Dermis microvascular lymphatic vessel endothelial cell (primary cell): ENCODE results near the gene STARD6. TPM values are rescaled to one million over a fixed set of nuclear protein-coding genes. Genes with fewer than 3 reads are reported as not detected.
"Not testable (repeated sequence)": the region's sequence is repeated elsewhere in the genome, so short reads cannot be mapped to it uniquely, and the experiment has no call there.

Source experiments
- DNase-seq, 2 donors: peaks; one replicate each; pipeline versions ENCODE4 v3.0.0 to v3.0.0-alpha.2; 2010; ENCODE audit warnings: low read depth in 2 of 2
- total RNA-seq: library from RNA; depleted of rRNA; stranded (reverse); fragments of >200 nt; gene quantifications from 2 replicates; pipeline ENCODE4 v1.2.1, GENCODE V29; 2014

STARD6 gene
- 0.13 and 0.26 TPM in 2 replicates for total RNA-seq

- DNase-seq = peak; percentile 74 to 91
Observed at GRCh38 chr18:54357660-54358494, at the start of gene STARD6, which contains the start of gene C18orf54. Gene STARD6 (minus strand): TSS chr18:54357858. CDS start chr18:54354573, 3,285 bp downstream. Gene C18orf54 (plus strand): TSS chr18:54357906. CDS start chr18:54360573, 2,667 bp downstream.

- DNase-seq = no peak
Observed at GRCh38 chr18:54405290-54405689, 47.6 kb upstream of the STARD6 start.

- DNase-seq = no peak
Observed at GRCh38 chr18:54396760-54397159, 39.1 kb upstream of the STARD6 start.

- no peak for DNase-seq
Observed at GRCh38 chr18:54393648-54394294, 36.1 kb upstream of the STARD6 start.

GRCh38 chr18:54392543-54393023, 34.9 kb upstream of the STARD6 start:
- peak; percentile 55 to 72 for DNase-seq

- peak in 1 of 2 donors; percentile 1 for DNase-seq
Observed at GRCh38 chr18:54390838-54391237, 33.2 kb upstream of the STARD6 start.

GRCh38 chr18:54389143-54389505, 31.5 kb upstream of the STARD6 start:
- no peak for DNase-seq

GRCh38 chr18:54388203-54389142, 30.8 kb upstream of the STARD6 start:
- peak; percentile 86 to 91 for DNase-seq

- no peak for DNase-seq
Observed at GRCh38 chr18:54387631-54388030, 30.0 kb upstream of the STARD6 start.

GRCh38 chr18:54386800-54387495, 29.3 kb upstream of the STARD6 start:
- DNase-seq = not testable (repeated sequence)

GRCh38 chr18:54386043-54386442, 28.4 kb upstream of the STARD6 start:
- no peak for DNase-seq

- no peak for DNase-seq
Observed at GRCh38 chr18:54382733-54383252, 25.1 kb upstream of the STARD6 start.

- DNase-seq = no peak
Observed at GRCh38 chr18:54382076-54382475, 24.4 kb upstream of the STARD6 start.

GRCh38 chr18:54381640-54382039, 24.0 kb upstream of the STARD6 start:
- no peak for DNase-seq

- DNase-seq = no peak
Observed at GRCh38 chr18:54378057-54378456, 20.4 kb upstream of the STARD6 start.

- DNase-seq = no peak
Observed at GRCh38 chr18:54360406-54360805, 2.7 kb upstream of the STARD6 start.

- DNase-seq = peak in 1 of 2 donors; percentile 24
Observed at GRCh38 chr18:54359233-54359632, 1.6 kb upstream of the STARD6 start.

GRCh38 chr18:54358495-54359040, 910 bp upstream of the STARD6 start:
- no peak for DNase-seq

GRCh38 chr18:54357082-54357659, 487 bp downstream of the STARD6 start:
- no peak for DNase-seq

GRCh38 chr18:54351186-54351585, 6.5 kb downstream of the STARD6 start:
- DNase-seq = peak in 1 of 2 donors; percentile 71
